GM12873 (cell line): Measurements from ENCODE around the gene VWA7.
A peak's percentile ranks its signal among the peaks of the same experiment; 100 is the strongest.

Source experiments
- TF ChIP-seq, protein P1 (sequence below): IDR thresholded peaks from 2 replicates; pipeline ENCODE4 v1.5.1; 2012; ENCODE audit warnings: low read depth, mild to moderate bottlenecking, moderate library complexity, low read length, control low read depth; ENCODE audit not compliant: insufficient read depth; ENCODE audit errors: missing control alignments

Gene VWA7

GRCh38 chr6:31791324-31792089, 14.4 kb upstream of the VWA7 start:
- TF ChIP-seq, protein P1, sequence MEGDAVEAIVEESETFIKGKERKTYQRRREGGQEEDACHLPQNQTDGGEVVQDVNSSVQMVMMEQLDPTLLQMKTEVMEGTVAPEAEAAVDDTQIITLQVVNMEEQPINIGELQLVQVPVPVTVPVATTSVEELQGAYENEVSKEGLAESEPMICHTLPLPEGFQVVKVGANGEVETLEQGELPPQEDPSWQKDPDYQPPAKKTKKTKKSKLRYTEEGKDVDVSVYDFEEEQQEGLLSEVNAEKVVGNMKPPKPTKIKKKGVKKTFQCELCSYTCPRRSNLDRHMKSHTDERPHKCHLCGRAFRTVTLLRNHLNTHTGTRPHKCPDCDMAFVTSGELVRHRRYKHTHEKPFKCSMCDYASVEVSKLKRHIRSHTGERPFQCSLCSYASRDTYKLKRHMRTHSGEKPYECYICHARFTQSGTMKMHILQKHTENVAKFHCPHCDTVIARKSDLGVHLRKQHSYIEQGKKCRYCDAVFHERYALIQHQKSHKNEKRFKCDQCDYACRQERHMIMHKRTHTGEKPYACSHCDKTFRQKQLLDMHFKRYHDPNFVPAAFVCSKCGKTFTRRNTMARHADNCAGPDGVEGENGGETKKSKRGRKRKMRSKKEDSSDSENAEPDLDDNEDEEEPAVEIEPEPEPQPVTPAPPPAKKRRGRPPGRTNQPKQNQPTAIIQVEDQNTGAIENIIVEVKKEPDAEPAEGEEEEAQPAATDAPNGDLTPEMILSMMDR, result peak; percentile 81

GRCh38 chr6:31785475-31785874, 8.3 kb upstream of the VWA7 start:
- TF ChIP-seq, protein P1, result no peak

DNA sequence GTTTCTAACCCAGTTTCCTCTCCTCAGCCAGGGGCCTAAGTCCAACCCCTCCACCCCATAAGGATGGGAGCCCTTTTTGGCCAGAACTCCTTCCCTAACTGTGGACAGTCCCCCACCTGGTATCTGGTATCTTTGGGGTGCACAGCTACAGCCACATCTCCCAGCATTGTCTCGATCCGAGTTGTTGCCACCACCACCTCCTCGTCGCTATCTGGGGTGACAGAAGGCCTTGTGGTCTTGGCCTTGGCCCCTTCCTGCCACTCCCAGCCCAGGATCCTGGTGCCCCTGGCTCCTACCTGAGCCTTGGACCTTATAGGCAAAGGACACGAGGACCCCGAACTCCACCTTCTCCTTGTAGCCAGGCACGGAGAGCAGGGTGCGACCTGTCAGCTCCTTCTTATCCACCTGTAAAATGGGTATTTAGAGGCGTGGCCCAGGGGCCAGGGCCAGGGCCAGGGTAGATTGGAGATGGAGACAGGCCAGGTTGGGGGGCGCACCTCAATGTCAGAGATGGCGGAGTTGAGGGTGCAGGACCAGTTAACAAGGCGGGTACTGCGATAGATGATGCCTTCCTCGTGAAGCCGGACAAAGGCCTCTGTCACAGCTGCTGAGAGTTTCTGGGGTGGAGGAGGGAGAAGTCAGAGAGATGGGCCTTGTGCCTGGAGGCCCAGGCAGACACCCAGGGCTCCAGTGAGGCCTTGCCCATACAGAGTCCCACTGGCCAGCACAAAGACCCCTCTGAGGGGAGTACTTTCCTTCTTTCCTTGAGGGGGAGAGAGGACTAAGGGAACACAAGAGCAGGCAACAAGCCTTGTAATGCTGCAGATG, 7.2 kb upstream of the VWA7 start:
- TF ChIP-seq, protein P1, result no peak

GRCh38 chr6:31782126-31782855, 5.2 kb upstream of the VWA7 start:
- TF ChIP-seq, protein P1, result no peak

DNA sequence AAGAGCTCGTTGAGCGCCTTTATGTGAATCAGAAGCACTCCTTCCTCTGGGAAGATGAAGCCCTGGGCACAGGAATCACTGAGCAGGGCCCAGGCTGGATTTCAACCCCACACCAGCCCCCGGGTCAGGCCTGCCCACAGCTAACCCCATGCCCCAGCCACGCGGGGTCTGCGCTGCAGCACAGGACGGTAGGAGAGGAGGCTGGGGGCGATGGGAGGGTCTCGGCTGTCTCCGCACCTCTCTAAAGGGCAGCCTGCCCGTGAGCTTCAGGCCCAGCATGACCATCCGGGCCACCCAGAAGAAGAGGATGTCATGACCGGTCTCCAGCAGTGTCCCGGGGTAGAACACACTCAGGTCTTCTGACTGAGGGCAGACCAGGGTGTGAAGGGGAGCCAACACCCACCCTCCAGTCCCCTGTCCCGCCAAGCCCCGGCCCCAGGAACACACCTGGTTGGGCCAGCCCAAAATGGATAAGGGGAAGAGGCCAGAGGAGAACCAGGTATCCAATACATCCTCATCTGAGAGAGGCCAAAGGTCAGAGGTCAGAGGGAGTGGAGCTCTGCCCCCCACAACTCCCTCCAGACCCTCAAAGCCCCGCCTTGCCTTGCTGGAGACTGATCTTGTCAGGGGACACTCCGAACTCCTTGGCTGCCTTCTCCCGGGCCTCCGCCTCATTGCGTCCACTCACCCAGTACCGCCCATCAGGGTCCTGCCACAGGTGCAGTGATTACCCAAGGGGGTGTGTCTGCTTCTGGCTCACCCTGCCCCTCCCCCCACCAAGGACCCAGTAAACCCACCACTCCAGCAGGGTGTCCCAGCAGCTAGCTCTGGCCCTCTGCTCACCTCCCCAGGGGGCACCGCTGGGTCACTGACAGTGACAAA, 4.4 kb upstream of the VWA7 start:
- TF ChIP-seq, protein P1, result no peak

DNA sequence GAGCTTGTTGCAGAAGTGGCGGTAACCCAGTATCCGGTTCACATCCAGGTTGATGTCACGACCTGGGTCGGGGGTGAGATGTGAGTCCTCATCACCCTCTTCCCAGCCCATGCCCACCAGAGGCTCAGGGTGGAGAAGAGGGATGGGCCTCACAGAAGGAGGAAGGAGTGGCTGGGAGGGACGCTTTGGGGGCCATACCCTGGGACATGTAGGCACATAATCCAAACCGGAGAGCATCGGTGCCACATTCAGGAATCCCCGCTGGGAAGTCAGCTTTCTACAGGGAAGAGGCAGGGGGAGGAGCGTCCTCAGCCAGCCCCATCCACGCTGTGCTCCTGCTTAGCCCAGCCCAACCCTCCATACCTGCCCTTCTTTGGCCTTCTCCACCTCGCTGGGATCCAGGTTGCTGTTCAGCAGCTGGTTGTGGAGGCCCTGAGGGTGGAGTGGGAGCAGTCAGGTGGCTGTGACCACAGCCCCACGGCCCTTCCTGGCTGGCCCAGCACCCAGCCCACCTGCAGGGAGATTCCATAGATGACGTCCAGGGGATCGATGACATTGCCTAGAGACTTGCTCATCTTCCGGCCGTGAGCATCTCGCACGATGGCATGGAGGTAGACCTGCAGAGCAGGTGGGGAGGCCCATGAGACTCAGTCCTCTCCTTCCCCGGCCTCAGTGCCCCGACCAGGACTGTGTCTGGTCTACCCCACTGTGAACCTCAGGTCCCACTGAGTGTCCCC, 3.5 kb upstream of the VWA7 start:
- TF ChIP-seq, protein P1, result no peak
